PC-3 (cell line): ENCODE results near the gene MACROD2. TPM values are rescaled to one million over a fixed set of nuclear protein-coding genes. Genes with fewer than 3 reads are reported as not detected.

Source experiments
- ATAC-seq: fragments of 200-7000 bp; cut with Tn5 transposase; 2 replicates; pipeline ENCODE4 v1.9.1; 2020; ENCODE audit warnings: mild to moderate bottlenecking, moderate library complexity
- BruUV-seq: library from RNA; stranded (reverse); fragments of 400-500 nt; replicated peaks from 2 replicates; lab custom pipeline; 2021; lab: Mats Ljungman, UMichigan
- CTCF ChIA-PET: fragments of 300-600 bp; sonication (Branson Sonifier 250); formaldehyde crosslinking; loops from one replicate; lab custom pipeline; 2022; ENCODE audit warnings: antibody characterized with exemption; lab: Charles Lee
- POLR2A ChIA-PET: fragments of 300-600 bp; sonication (Branson Sonifier 250); formaldehyde crosslinking; loops from one replicate; lab custom pipeline; 2022; ENCODE audit warnings: antibody characterized with exemption; ENCODE audit not compliant: unreplicated experiment; lab: Charles Lee
- DNase-seq: peaks from one replicate; pipeline ENCODE4 v3.0.0-alpha.2; 2015
- H2AFZ ChIP-seq: fragments of 300-600 bp; sonication (generic); 2 replicates; pipeline ENCODE4 v1.6.0; 2016; ENCODE audit warnings: antibody characterized with exemption, low read length
- H3F3A ChIP-seq: fragments of 300-600 bp; sonication (generic); one replicate; pipeline ENCODE4 v1.6.0; 2017; ENCODE audit warnings: antibody characterized with exemption, low read length, control low read depth, mild to moderate bottlenecking; ENCODE audit not compliant: unreplicated experiment
- H3K27ac ChIP-seq: fragments of 300-600 bp; sonication (generic); 2 replicates; pipeline ENCODE4 v1.5.1; 2016; ENCODE audit warnings: mild to moderate bottlenecking, low read length
- H3K27me3 ChIP-seq: fragments of 300-600 bp; sonication (generic); 2 replicates; pipeline ENCODE4 v1.6.1; 2016; ENCODE audit warnings: low read length, mixed read lengths
- H3K36me3 ChIP-seq: fragments of 300-600 bp; sonication (generic); 2 replicates; pipeline ENCODE4 v1.6.1; 2016; ENCODE audit warnings: low read depth, mixed run types, low read length, mixed read lengths
- H3K4me1 ChIP-seq: fragments of 300-600 bp; sonication (generic); 2 replicates; pipeline ENCODE4 v1.5.1; 2016; ENCODE audit warnings: low read length; ENCODE audit not compliant: insufficient read depth
- H3K4me2 ChIP-seq: fragments of 300-600 bp; sonication (generic); 2 replicates; pipeline ENCODE4 v1.6.0; 2016; ENCODE audit warnings: low read length
- H3K4me3 ChIP-seq: fragments of 300-600 bp; sonication (generic); 2 replicates; pipeline ENCODE4 v1.5.1; 2016; ENCODE audit warnings: mild to moderate bottlenecking, low read length, mixed read lengths
- H3K79me2 ChIP-seq: fragments of 300-600 bp; sonication (generic); 2 replicates; pipeline ENCODE4 v1.6.1; 2017; ENCODE audit warnings: low read length, mixed read lengths
- H3K9ac ChIP-seq: fragments of 300-600 bp; sonication (generic); 2 replicates; pipeline ENCODE4 v1.6.0; 2016; ENCODE audit warnings: mild to moderate bottlenecking, low read length
- H3K9me2 ChIP-seq: fragments of 300-600 bp; sonication (generic); replicated peaks from 2 replicates; pipeline ENCODE4 v1.6.1; 2016; ENCODE audit warnings: mixed run types, low read length, mixed read lengths
- H3K9me3 ChIP-seq: fragments of 300-600 bp; sonication (generic); 2 replicates; pipeline ENCODE4 v1.6.1; 2016; ENCODE audit warnings: low read length, mixed read lengths
- H4K20me1 ChIP-seq: fragments of 300-600 bp; sonication (generic); 2 replicates; pipeline ENCODE4 v1.6.1; 2016; ENCODE audit warnings: low read length, mixed read lengths
- EZH2 ChIP-seq: fragments of 300-600 bp; sonication (generic); IDR thresholded peaks from one replicate; pipeline ENCODE4 v1.6.1; 2017; ENCODE audit warnings: antibody characterized with exemption, mild to moderate bottlenecking, low read length; ENCODE audit not compliant: unreplicated experiment
- EZH2phosphoT487 ChIP-seq: fragments of 300-600 bp; sonication (generic); IDR thresholded peaks from 2 replicates; pipeline ENCODE4 v1.6.1; 2018; ENCODE audit warnings: mild to moderate bottlenecking, antibody characterized with exemption, low read length, borderline replicate concordance
- intact Hi-C: fragments of 100-400 bp; cut with micrococcal nuclease; formaldehyde crosslinking; loops from 2 replicates; pipeline ENCODE4 v1.9.0; 2023
- total RNA-seq: library from RNA; depleted of rRNA; stranded (reverse); fragments of >200 nt; gene quantifications from 2 replicates; pipeline ENCODE4 v1.2.3, GENCODE V29; 2014
- TF ChIP-seq, protein P1 (sequence below): fragments of 300-600 bp; sonication (generic); conservative IDR thresholded peaks from 2 replicates; pipeline ENCODE4 v1.5.1; 2017; ENCODE audit warnings: antibody characterized with exemption, low read depth, mild to moderate bottlenecking, low read length

The MACROD2 gene
- total RNA-seq, 1 experiment from 2014 or later = 3.1 TPM

DNA sequence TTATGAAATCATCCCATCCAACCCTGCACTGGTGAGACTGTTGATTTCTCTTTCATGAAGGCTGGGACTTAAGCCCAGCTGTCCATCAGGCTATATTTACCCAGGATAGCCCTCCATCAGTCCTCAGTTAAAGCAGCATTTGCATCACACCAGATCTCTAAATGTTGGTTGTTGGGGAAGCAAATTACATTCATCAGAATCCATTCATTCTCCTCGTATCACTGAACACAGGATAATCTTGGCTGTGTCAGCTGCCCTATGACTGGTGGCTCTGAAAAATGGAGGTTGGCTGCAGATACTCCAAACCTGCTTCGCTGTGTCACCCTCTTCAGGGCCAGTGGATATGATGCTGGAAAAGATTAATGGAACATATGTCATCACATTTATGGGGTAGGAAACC, 1859.6 kb downstream of the MACROD2 start:
- no peak for TF ChIP-seq EZH2phosphoT487
- no peak for TF ChIP-seq EZH2
- H3K27me3 ChIP-seq = no peaks in the 10 kb centered on the region
- H4K20me1 ChIP-seq = no peaks in the 10 kb centered on the region
- no peak overlapping the region for H3K4me2 ChIP-seq
- ATAC-seq (no peak), DNase-seq (no peak)
- no peaks in the 10 kb centered on the region for H3F3A ChIP-seq
- H2AFZ ChIP-seq = no peak overlapping the region
- no peak overlapping the region for H3K9ac ChIP-seq
- ChIA-PET POLR2A (no interaction called here), CTCF (no interaction called here)
- no peaks in the 10 kb centered on the region for H3K36me3 ChIP-seq
- no peaks in the 10 kb centered on the region for H3K9me2 ChIP-seq
- no peaks in the 10 kb centered on the region for H3K4me1 ChIP-seq
- intact Hi-C loops = no loop called here
- BruUV-seq = no TSS peak
- H3K27ac ChIP-seq = no peak overlapping the region
- no peak overlapping the region for H3K4me3 ChIP-seq
- no peaks in the 10 kb centered on the region for H3K79me2 ChIP-seq
- H3K9me3 ChIP-seq = no peaks in the 10 kb centered on the region

DNA sequence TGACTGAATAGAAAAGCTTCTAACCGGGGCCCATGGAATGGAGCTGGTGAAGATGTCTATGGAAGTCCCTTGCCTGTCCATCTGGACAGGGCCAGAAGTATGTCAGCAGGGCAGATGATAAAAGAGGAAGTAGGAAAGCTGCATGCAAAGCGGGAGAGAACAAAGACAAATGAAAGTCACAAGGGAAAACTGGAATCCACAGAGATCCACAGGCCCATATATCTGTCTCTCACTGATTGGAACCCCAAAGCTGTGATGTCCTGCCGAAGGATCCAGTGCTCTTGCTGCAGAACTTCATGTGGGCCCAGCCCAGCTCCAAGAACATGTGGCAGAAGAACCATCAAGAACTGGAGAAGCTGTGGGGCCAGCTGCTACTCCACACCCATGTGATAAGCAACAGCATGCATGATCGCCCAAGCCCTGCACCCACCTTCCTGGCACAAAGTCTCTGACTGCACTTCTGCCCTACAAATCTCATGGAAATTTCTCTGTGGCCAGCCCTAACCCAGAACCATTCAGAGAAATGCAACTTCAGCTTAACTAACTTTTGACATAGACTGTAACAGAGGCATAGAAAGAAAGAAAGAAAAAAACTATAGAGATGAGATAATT, 1862.0 kb downstream of the MACROD2 start:
- DNase-seq (no peak), ATAC-seq (no peak)
- H3K9me2 ChIP-seq = no peaks in the 10 kb centered on the region
- no peak overlapping the region for H2AFZ ChIP-seq
- no peak overlapping the region for H3K27ac ChIP-seq
- H3K9me3 ChIP-seq = no peaks in the 10 kb centered on the region
- H3F3A ChIP-seq = no peaks in the 10 kb centered on the region
- no peak for TF ChIP-seq EZH2phosphoT487
- TF ChIP-seq, protein P1, sequence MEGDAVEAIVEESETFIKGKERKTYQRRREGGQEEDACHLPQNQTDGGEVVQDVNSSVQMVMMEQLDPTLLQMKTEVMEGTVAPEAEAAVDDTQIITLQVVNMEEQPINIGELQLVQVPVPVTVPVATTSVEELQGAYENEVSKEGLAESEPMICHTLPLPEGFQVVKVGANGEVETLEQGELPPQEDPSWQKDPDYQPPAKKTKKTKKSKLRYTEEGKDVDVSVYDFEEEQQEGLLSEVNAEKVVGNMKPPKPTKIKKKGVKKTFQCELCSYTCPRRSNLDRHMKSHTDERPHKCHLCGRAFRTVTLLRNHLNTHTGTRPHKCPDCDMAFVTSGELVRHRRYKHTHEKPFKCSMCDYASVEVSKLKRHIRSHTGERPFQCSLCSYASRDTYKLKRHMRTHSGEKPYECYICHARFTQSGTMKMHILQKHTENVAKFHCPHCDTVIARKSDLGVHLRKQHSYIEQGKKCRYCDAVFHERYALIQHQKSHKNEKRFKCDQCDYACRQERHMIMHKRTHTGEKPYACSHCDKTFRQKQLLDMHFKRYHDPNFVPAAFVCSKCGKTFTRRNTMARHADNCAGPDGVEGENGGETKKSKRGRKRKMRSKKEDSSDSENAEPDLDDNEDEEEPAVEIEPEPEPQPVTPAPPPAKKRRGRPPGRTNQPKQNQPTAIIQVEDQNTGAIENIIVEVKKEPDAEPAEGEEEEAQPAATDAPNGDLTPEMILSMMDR = no peak
- no peak for TF ChIP-seq EZH2
- ChIA-PET CTCF (no interaction called here), POLR2A (no interaction called here)
- H3K4me2 ChIP-seq = no peak overlapping the region
- H4K20me1 ChIP-seq = no peaks in the 10 kb centered on the region
- H3K36me3 ChIP-seq = no peaks in the 10 kb centered on the region
- BruUV-seq = no TSS peak
- H3K4me3 ChIP-seq = no peak overlapping the region
- H3K4me1 ChIP-seq = no peaks in the 10 kb centered on the region
- H3K79me2 ChIP-seq = no peaks in the 10 kb centered on the region
- no peaks in the 10 kb centered on the region for H3K27me3 ChIP-seq
- intact Hi-C loops = no loop called here
- H3K9ac ChIP-seq = no peak overlapping the region

DNA sequence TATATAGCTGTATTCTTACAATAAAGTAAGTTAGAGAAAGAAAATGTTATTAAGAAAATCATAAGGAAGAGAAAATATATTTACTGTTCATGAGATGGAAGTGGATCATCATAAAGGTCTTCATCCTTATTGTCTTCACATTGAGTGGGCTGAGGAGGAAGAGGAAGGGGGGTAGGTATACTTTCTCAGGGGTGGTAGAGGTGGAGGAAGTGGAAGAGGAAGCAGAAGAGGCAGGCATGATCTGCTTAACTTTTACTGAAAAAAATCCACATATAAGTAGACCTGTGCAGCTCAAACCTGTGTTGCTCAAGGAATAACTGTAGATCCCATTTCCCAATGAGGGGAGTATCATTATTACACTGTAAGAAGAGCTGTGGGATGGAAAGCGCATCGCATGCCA, 1863.7 kb downstream of the MACROD2 start:
- Histone ChIP-seq H3K27ac (no peak overlapping the region), H3F3A (no peaks in the 10 kb centered on the region), H3K4me3 (no peak overlapping the region), H3K9me2 (no peaks in the 10 kb centered on the region), H3K9ac (no peak overlapping the region), H3K9me3 (no peaks in the 10 kb centered on the region), H3K4me2 (no peak overlapping the region), H3K27me3 (no peaks in the 10 kb centered on the region), H3K79me2 (no peaks in the 10 kb centered on the region), H3K36me3 (no peaks in the 10 kb centered on the region), H3K4me1 (no peaks in the 10 kb centered on the region), H2AFZ (no peak overlapping the region), H4K20me1 (no peaks in the 10 kb centered on the region)
- ATAC-seq (no peak), DNase-seq (no peak)
- intact Hi-C loops = no loop called here
- TF ChIP-seq EZH2phosphoT487 (no peak), EZH2 (no peak)
- TF ChIP-seq, protein P1 = no peak
- ChIA-PET POLR2A (no interaction called here), CTCF (no interaction called here)
- BruUV-seq = no TSS peak
